DLD1 (cell line): ENCODE measurements around the gene WDR1.

Experiments
- in situ Hi-C: cut with HindIII; loops from 2 replicates; pipeline ENCODE4 v1.10.0; 2017; ENCODE audit warnings: low sequenced_read_pairs

WDR1 gene

DNA sequence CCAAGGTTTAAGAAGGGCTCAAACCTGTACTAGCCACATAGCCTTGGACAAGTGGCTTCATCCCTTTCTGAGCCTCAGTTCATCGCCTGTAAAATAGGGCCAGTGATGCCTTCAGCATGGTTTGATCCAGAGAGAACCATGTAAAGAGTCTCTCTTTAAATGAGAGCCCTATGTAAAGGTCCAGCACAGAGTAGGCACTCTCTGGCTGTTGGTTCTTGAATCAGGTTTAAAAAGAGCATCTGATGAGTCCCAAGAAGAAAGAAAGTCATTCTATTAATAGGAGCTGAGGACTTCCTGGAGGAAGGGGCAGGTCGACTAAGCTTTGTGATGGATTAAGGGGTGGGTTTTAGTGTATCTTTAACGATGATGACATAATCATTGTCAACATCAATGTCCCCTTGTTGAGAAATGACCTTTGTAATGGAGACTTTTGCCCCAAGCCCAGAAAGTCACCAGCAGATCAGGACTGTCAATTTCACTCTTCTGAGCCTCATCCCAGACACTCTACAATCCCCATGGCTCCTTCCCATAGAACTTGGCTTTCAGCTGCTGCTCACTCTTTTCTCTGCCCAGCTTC is 91.3 kb downstream of the WDR1 start:
- in situ Hi-C loops = no loop called here
